Spleen (tissue), 11 donors: ENCODE data around the gene PPIL4. TPM values are rescaled to one million over a fixed set of nuclear protein-coding genes. Genes with fewer than 3 reads are reported as not detected.
A peak's percentile ranks its signal among the peaks of the same experiment; 100 is the strongest.

ENCODE experiments used
- DNase-seq: peaks from one replicate; pipeline ENCODE4 v3.0.0-alpha.2; 2020
- H3K27ac ChIP-seq, 8 donors: fragments of 200-600 bp; sonication (generic) in 7 of 8; 1 replicate in 4 of 8; 2 replicates in 4 of 8; pipeline versions ENCODE4 v1.5.0 to v1.8.0; 2016 to 2021; ENCODE audit warnings: inconsistent platforms in 4 of 8, mild to moderate bottlenecking in 4 of 8, moderate library complexity in 1 of 8
- H3K27me3 ChIP-seq, 7 donors: fragments of 200-600 bp; sonication (generic) in 6 of 7; replicated peaks in 1 of 7; 1 replicate in 4 of 7; 2 replicates in 3 of 7; pipeline versions ENCODE4 v1.5.0 to v1.8.0; 2016 to 2021; ENCODE audit warnings: inconsistent platforms in 3 of 7, mild to moderate bottlenecking in 1 of 7
- H3K36me3 ChIP-seq, 6 donors: fragments of 200-600 bp; sonication (generic) in 5 of 6; 1 replicate in 4 of 6; 2 replicates in 2 of 6; pipeline versions ENCODE4 v1.5.0 to v1.8.0; 2016 to 2021; ENCODE audit warnings: inconsistent platforms in 2 of 6
- H3K4me1 ChIP-seq, 6 donors: fragments of 200-600 bp; sonication (generic) in 5 of 6; 1 replicate in 3 of 6; 2 replicates in 3 of 6; pipeline versions ENCODE4 v1.5.0 to v1.8.0; 2016 to 2021; ENCODE audit warnings: inconsistent platforms in 3 of 6
- H3K4me3 ChIP-seq, 8 donors: fragments of 200-600 bp; sonication (generic) in 7 of 8; 1 replicate in 4 of 8; 2 replicates in 4 of 8; pipeline versions ENCODE4 v1.5.0 to v1.8.0; 2016 to 2021; ENCODE audit warnings: inconsistent platforms in 4 of 8, mild to moderate bottlenecking in 4 of 8, moderate library complexity in 2 of 8
- H3K9me3 ChIP-seq, 8 donors: fragments of 200-600 bp; sonication (generic) in 7 of 8; 1 replicate in 4 of 8; 2 replicates in 4 of 8; pipeline versions ENCODE4 v1.5.0 to v1.8.0; 2016 to 2021; ENCODE audit warnings: inconsistent platforms in 4 of 8
- POLR2A ChIP-seq, 3 donors: fragments of 450-650 bp; IDR thresholded peaks; one replicate each; pipeline ENCODE4 v1.5.1; 2017; ENCODE audit warnings: antibody characterized with exemption in 3 of 3, mild to moderate bottlenecking in 1 of 3
- POLR2AphosphoS5 ChIP-seq, 3 donors: sonication (generic); formaldehyde crosslinking; IDR thresholded peaks; one replicate each; pipeline ENCODE4 v1.5.1; 2017; ENCODE audit warnings: antibody characterized with exemption in 3 of 3
- WGBS, 5 donors: extraction: QIAGEN DNeasy Blood & Tissue Kit in 3 of 5; methylation state at CpG; one replicate each; pipeline versions ENCODE4 v1.1.5 to v1.1.7; 2013 to 2018; 5-methylcytosine and 5-hydroxymethylcytosine counted together
- intact Hi-C: fragments of 100-400 bp; cut with DNase I; formaldehyde crosslinking; loops from one replicate; pipeline ENCODE4 v1.15.0; 2023; ENCODE audit warnings: low total_unique reads
- polyA plus RNA-seq, 3 donors: library from polyadenylated mRNA; stranded (reverse); fragments of 200-250 nt; gene quantifications; one replicate each; pipeline ENCODE4 v1.2.1, GENCODE V29; 2013
- total RNA-seq, 7 donors: library from RNA; depleted of rRNA in 3 of 7; stranded (reverse); fragments of >200 nt in 3 of 7; fragmentation: NEBNext Ultra II Directional in 4 of 7; extraction: Animal tissue kit (Norgen Biotek cat#: 25700) in 4 of 7; gene quantifications; one replicate each; pipeline versions ENCODE4 v1.1.0 to v1.2.1, GENCODE V29; 2016 to 2021
- TF ChIP-seq, protein P1 (sequence below), 11 experiments: fragments of 200-600 bp in 7 of 11; fragments of 450-650 bp in 4 of 11; sonication (generic) in 4 of 11; IDR thresholded peaks in 8 of 11; conservative IDR thresholded peaks in 3 of 11; 1 replicate in 7 of 11; 2 replicates in 4 of 11; pipeline versions ENCODE4 v1.4.0 to v1.8.0; 2016 to 2021; ENCODE audit warnings: antibody characterized with exemption in 11 of 11, inconsistent platforms in 4 of 11, mild to moderate bottlenecking in 1 of 11
- donor health status: healthy with polysubstance abuse.
- donor health status: DM: no; HTN: no; CAD: no; lungs with moderate emphysema.
- donor health status: DM: no; HTN: no; CAD: no.
- donor health status: Bipolar disorder and iron deficiency.
- donor health status: healthy.
- donor health status: DM: no; HTN: no; CAD: no.
- donor health status: DM: yes; HTN: yes; CAD: no.

PPIL4 gene
- total and polyA plus RNA-seq, 10 donors, result 14.7 to 36.8 (median 26.4) TPM

DNA sequence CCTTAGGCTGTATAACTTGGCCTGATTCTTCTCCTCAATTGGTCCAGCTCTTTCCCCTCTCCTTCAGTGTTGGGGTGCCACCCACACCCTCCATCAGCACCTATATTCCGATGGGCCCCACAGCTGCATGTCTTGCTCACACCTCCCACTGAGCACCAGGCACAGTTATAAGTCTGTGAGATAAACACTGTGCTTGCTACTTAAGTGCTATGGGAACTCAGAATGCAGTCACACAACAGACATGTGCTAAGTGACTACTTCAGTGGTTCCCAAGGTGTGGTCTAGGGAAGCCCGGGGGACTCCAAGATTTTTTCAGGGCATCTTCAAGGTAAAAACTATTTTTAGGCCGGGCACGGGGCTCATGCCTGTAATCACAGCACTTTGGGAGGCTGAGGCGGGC, 68.3 kb downstream of the PPIL4 start:
- Histone ChIP-seq H3K36me3 (peaks cover 0 to 14% (median 2%) of the 10 kb centered on the region in 6 donors), H3K4me1 (peaks cover 34 to 100% (median 66%) of the 10 kb centered on the region in 6 donors), H3K9me3 (no peaks in the 10 kb centered on the region), H3K27ac (peak overlapping the region in 5 of 8 donors; percentile 0 to 91 (median 49)), H3K27me3 (peaks cover 0 to 12% (median 0%) of the 10 kb centered on the region in 7 donors), H3K4me3 (no peak overlapping the region)
- DNase-seq, result no peak
- intact Hi-C loops, result no loop called here
- TF ChIP-seq, protein P1, sequence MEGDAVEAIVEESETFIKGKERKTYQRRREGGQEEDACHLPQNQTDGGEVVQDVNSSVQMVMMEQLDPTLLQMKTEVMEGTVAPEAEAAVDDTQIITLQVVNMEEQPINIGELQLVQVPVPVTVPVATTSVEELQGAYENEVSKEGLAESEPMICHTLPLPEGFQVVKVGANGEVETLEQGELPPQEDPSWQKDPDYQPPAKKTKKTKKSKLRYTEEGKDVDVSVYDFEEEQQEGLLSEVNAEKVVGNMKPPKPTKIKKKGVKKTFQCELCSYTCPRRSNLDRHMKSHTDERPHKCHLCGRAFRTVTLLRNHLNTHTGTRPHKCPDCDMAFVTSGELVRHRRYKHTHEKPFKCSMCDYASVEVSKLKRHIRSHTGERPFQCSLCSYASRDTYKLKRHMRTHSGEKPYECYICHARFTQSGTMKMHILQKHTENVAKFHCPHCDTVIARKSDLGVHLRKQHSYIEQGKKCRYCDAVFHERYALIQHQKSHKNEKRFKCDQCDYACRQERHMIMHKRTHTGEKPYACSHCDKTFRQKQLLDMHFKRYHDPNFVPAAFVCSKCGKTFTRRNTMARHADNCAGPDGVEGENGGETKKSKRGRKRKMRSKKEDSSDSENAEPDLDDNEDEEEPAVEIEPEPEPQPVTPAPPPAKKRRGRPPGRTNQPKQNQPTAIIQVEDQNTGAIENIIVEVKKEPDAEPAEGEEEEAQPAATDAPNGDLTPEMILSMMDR (IDR thresholded peaks at IDR 0.05 in 8 of 11, conservative IDR thresholded peaks at IDR 0.05 in 3 of 11), result no peak
- TF ChIP-seq POLR2AphosphoS5 (IDR thresholded peaks at IDR 0.05) (no peak), POLR2A (IDR thresholded peaks at IDR 0.05) (no peak)
- 88 to 96% (median 91%) methylated on average over 5 of the region's 5 CpGs for WGBS, 5 donors

DNA sequence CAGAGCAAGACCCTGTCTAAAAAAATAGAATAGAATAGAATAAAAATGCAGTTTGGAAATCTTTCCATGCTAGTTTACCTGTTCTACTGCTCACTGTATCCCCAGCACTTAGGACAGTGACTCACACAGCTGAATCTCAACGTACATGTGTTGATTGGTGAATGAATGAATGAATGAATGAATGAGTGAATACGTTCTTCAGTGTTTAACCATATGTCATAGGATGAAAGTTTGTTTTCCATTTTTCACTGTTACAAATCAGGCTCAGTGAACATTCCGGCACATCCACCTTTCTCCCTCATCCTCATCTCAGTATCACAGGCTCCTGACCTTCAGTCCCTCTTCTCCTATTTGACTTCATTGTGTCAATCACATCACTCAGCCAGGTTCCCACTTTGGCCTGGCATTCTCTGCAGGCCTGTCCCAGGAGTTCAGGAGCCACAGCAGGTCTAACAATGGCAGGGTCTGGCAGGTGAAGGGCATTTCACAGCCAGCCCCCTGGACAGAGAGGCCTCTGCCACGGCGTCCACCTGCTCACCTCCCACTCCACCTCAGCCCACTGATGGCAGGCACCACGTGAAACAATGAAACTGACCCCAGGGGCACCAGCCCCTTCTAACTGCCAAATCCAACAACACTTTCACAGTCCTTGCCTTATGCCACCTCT, 68.9 kb downstream of the PPIL4 start:
- DNase-seq, result peak; percentile 67
- H3K27ac ChIP-seq, result peak overlapping the region in 4 of 8 donors; percentile 0 to 91 (median 48)
- H3K27me3 ChIP-seq, result peaks cover 0 to 12% (median 0%) of the 10 kb centered on the region in 7 donors
- H3K4me1 ChIP-seq, result peaks cover 33 to 100% (median 63%) of the 10 kb centered on the region in 6 donors
- TF ChIP-seq, protein P1 (IDR thresholded peaks at IDR 0.05 in 8 of 11, conservative IDR thresholded peaks at IDR 0.05 in 3 of 11), result no peak
- TF ChIP-seq POLR2A (IDR thresholded peaks at IDR 0.05) (no peak), POLR2AphosphoS5 (IDR thresholded peaks at IDR 0.05) (no peak)
- H3K9me3 ChIP-seq, result no peaks in the 10 kb centered on the region
- intact Hi-C loops, result no loop called here
- no peak overlapping the region for H3K4me3 ChIP-seq
- WGBS, 5 donors, result 65 to 76% (median 73%) methylated on average over 6 of the region's 6 CpGs
- peaks cover 0 to 14% (median 2%) of the 10 kb centered on the region in 6 donors for H3K36me3 ChIP-seq

DNA sequence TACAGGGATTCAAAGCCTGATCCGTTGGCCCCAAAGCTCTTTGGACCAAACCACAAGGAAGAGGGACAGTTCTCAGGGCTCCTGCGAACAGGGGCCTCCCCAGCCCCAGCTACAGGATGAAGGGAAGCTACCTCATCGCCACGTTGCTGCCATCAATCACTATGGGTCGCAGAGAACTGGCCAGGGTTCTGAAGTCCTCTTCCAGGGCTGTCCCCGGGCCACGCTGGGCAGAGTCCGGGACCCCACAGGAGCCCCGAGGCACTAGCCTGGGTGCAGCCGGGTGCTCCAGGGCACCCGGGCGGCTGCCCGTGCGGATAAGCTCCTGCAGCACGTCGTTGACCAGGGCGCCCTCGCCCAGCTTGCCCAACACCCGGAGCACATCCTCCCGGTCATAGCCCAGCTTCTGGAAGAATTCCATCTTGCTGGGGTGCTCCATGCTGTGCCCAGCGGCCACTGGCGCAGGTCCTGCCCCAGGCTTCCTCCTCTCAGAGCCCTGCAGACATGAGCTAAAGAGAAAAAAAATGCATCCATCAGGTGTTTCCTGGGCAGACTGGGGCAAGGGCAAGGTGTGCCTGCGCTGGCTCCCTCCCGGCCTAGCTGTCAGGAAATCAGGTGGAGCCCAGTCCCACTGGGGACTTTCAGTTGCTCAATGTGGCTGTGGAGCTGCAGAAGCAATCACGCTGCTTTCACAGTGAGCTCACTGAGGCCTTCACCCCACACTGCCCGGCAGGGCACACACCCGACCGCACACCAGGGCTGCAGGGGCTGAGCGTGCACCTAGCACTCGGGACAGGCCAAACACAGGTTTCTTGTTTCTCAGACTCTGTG, 71.5 kb downstream of the PPIL4 start:
- DNase-seq, result peak; percentile 80

More for the DNA sequence above, 71.5 kb downstream of the PPIL4 start:
- Histone ChIP-seq H3K9me3 (no peaks in the 10 kb centered on the region), H3K4me1 (peaks cover 28 to 100% (median 62%) of the 10 kb centered on the region in 6 donors), H3K27ac (peak overlapping the region in 5 of 8 donors; percentile 17 to 90 (median 79)), H3K36me3 (peaks cover 0 to 35% (median 5%) of the 10 kb centered on the region in 6 donors), H3K4me3 (peak overlapping the region in 2 of 8 donors; percentile 7 to 51), H3K27me3 (peaks cover 0 to 12% (median 0%) of the 10 kb centered on the region in 7 donors)
- intact Hi-C loops, result no loop called here
- TF ChIP-seq, protein P1 (IDR thresholded peaks at IDR 0.05 in 8 of 11, conservative IDR thresholded peaks at IDR 0.05 in 3 of 11), result no peak
- TF ChIP-seq POLR2AphosphoS5 (IDR thresholded peaks at IDR 0.05) (peak in 2 of 3 donors; percentile 28 to 73), POLR2A (IDR thresholded peaks at IDR 0.05) (peak in 1 of 3 donors; percentile 11)
- WGBS, 5 donors, result 50 to 77% (median 73%) methylated on average over 14 to 30 of the region's 30 CpGs
